ENCODE measurements around the gene DGCR8. TPM values are rescaled to one million over a fixed set of nuclear protein-coding genes. Genes with fewer than 3 reads are reported as not detected.

DGCR8 gene
- total and polyA plus RNA-seq, 10 donors, result 7.8 to 62.7 (median 31.4) TPM

- H3K4me1 ChIP-seq, result peaks cover 18 to 69% (median 46%) of the 10 kb centered on the region in 6 donors
- peaks cover 2 to 47% (median 41%) of the 10 kb centered on the region in 6 donors for H3K36me3 ChIP-seq
- TF ChIP-seq POLR2A (IDR thresholded peaks at IDR 0.05) (no peak), POLR2AphosphoS5 (IDR thresholded peaks at IDR 0.05) (peak in 1 of 3 donors; percentile 30), CTCF (IDR thresholded peaks at IDR 0.05 in 8 of 11, conservative IDR thresholded peaks at IDR 0.05 in 3 of 11) (peak in 4 of 11 experiments; percentile 20 to 47 (median 28))
- no peaks in the 10 kb centered on the region for H3K9me3 ChIP-seq
- no peak overlapping the region for H3K4me3 ChIP-seq
- peak; percentile 74 for DNase-seq
- intact Hi-C loops (cut with DNase I; ENCODE audit: low total_unique reads), result no loop called here
- WGBS, 5 donors, result 70 to 80% (median 77%) methylated on average over 19 to 23 of the region's 23 CpGs
- H3K27me3 ChIP-seq (replicated peaks in 1 of 7), result no peaks in the 10 kb centered on the region
- H3K27ac ChIP-seq, result peak overlapping the region in 2 of 8 donors; percentile 4 to 10
Measured at GRCh38 chr22:20084547-20085413, 4.7 kb downstream of the DGCR8 start.

- peaks cover 5 to 56% (median 49%) of the 10 kb centered on the region in 6 donors for H3K36me3 ChIP-seq
- H3K4me3 ChIP-seq, result no peak overlapping the region
- no peaks in the 10 kb centered on the region for H3K9me3 ChIP-seq
- intact Hi-C loops (cut with DNase I; ENCODE audit: low total_unique reads), result no loop called here
- H3K27me3 ChIP-seq (replicated peaks in 1 of 7), result no peaks in the 10 kb centered on the region
- WGBS, 5 donors, result 95 to 98% (median 95%) methylated on average over 20 of the region's 20 CpGs
- peak; percentile 62 for DNase-seq
- peaks cover 18 to 75% (median 49%) of the 10 kb centered on the region in 6 donors for H3K4me1 ChIP-seq
- TF ChIP-seq POLR2AphosphoS5 (IDR thresholded peaks at IDR 0.05) (no peak), POLR2A (IDR thresholded peaks at IDR 0.05) (no peak), CTCF (IDR thresholded peaks at IDR 0.05 in 8 of 11, conservative IDR thresholded peaks at IDR 0.05 in 3 of 11) (no peak)
- H3K27ac ChIP-seq, result no peak overlapping the region
Measured at GRCh38 chr22:20085651-20086050, 5.6 kb downstream of the DGCR8 start.

- H3K27me3 ChIP-seq (replicated peaks in 1 of 7), result no peaks in the 10 kb centered on the region
- no peaks in the 10 kb centered on the region for H3K9me3 ChIP-seq
- no peak overlapping the region for H3K27ac ChIP-seq
- no peak for TF ChIP-seq POLR2A (IDR thresholded peaks at IDR 0.05)
- peak in 1 of 3 donors; percentile 44 for TF ChIP-seq POLR2AphosphoS5 (IDR thresholded peaks at IDR 0.05)
- peaks cover 14 to 75% (median 49%) of the 10 kb centered on the region in 6 donors for H3K4me1 ChIP-seq
- intact Hi-C loops (cut with DNase I; ENCODE audit: low total_unique reads), result no loop called here
- peaks cover 5 to 61% (median 54%) of the 10 kb centered on the region in 6 donors for H3K36me3 ChIP-seq
- H3K4me3 ChIP-seq, result no peak overlapping the region
- peak; percentile 33 for DNase-seq
- WGBS, 5 donors, result 92 to 95% (median 93%) methylated on average over 21 to 24 of the region's 24 CpGs
Measured at GRCh38 chr22:20086101-20086599, 6.1 kb downstream of the DGCR8 start.

GRCh38 chr22:20086763-20087162 is 6.7 kb downstream of the DGCR8 start:
- H3K9me3 ChIP-seq, result no peaks in the 10 kb centered on the region
- H3K27ac ChIP-seq, result peak overlapping the region in 1 of 8 donors; percentile 56
- H3K4me3 ChIP-seq, result no peak overlapping the region
- peaks cover 5 to 67% (median 60%) of the 10 kb centered on the region in 6 donors for H3K36me3 ChIP-seq
- no peak for DNase-seq
- peaks cover 8 to 75% (median 49%) of the 10 kb centered on the region in 6 donors for H3K4me1 ChIP-seq
- WGBS, 5 donors, result 91 to 98% (median 96%) methylated on average over 5 of the region's 5 CpGs
- no peak for TF ChIP-seq CTCF (IDR thresholded peaks at IDR 0.05 in 8 of 11, conservative IDR thresholded peaks at IDR 0.05 in 3 of 11)
- TF ChIP-seq POLR2AphosphoS5 (IDR thresholded peaks at IDR 0.05), result no peak
- TF ChIP-seq POLR2A (IDR thresholded peaks at IDR 0.05), result no peak
- H3K27me3 ChIP-seq (replicated peaks in 1 of 7), result no peaks in the 10 kb centered on the region
- intact Hi-C loops (cut with DNase I; ENCODE audit: low total_unique reads), result no loop called here

Data from spleen (tissue), 11 donors.